Kidney (tissue), 14 donors: ENCODE results near the gene TRIM22. TPM values are rescaled to one million over a fixed set of nuclear protein-coding genes. Genes with fewer than 3 reads are reported as not detected.
"Not testable (repeated sequence)": the region's sequence is repeated elsewhere in the genome, so short reads cannot be mapped to it uniquely, and the experiment has no call there.

Experiments
- DNase-seq, 5 donors: peaks; one replicate each; pipeline ENCODE4 v3.0.0-alpha.2; 2013 to 2020
- FAIRE-seq: peaks from 2 replicates; lab custom pipeline; 2012; peaks lifted over from hg19 to GRCh38; lab: Jason Lieb, UNC
- H3K27ac ChIP-seq, 2 donors: one replicate each; pipeline ENCODE4 v1.7.0; 2013; ENCODE audit warnings: low read depth in 2 of 2, low read length in 2 of 2, inconsistent platforms in 1 of 2
- H3K27me3 ChIP-seq: one replicate; pipeline ENCODE4 v1.7.1; 2013; ENCODE audit warnings: low read length, inconsistent platforms; ENCODE audit not compliant: control insufficient read depth, insufficient read depth
- H3K36me3 ChIP-seq, 3 donors: one replicate each; pipeline versions ENCODE4 v1.7.0 to v1.7.1; 2013; ENCODE audit warnings: low read length in 3 of 3, control low read depth in 1 of 3, inconsistent platforms in 1 of 3; ENCODE audit not compliant: insufficient read depth in 3 of 3, control insufficient read depth in 2 of 3
- H3K4me1 ChIP-seq, 3 donors: one replicate each; pipeline versions ENCODE4 v1.7.0 to v1.7.1; 2013; ENCODE audit warnings: low read length in 3 of 3, inconsistent platforms in 1 of 3, low read depth in 1 of 3; ENCODE audit not compliant: control insufficient read depth in 2 of 3, insufficient read depth in 2 of 3
- H3K4me3 ChIP-seq, 3 donors: one replicate each; pipeline versions ENCODE4 v1.7.0 to v1.8.1; 2013; ENCODE audit warnings: low read length in 3 of 3, control low read depth in 1 of 3, inconsistent platforms in 1 of 3
- H3K9ac ChIP-seq, 3 donors: one replicate each; pipeline versions ENCODE4 v1.7.0 to v1.7.1; 2013; ENCODE audit warnings: low read length in 3 of 3, control low read depth in 1 of 3, inconsistent platforms in 1 of 3
- H3K9me3 ChIP-seq, 3 donors: one replicate each; pipeline versions ENCODE4 v1.7.0 to v1.7.1; 2013; ENCODE audit warnings: low read length in 3 of 3, control low read depth in 1 of 3, inconsistent platforms in 1 of 3; ENCODE audit not compliant: control insufficient read depth in 2 of 3, insufficient read depth in 1 of 3
- CTCF ChIP-seq: IDR thresholded peaks from 3 replicates; pipeline ENCODE4 v1.5.1; 2012; ENCODE audit warnings: mild to moderate bottlenecking, moderate library complexity, borderline replicate concordance; ENCODE audit not compliant: insufficient read depth; ENCODE audit errors: extremely low read depth
- intact Hi-C: fragments of 100-400 bp; cut with DNase I; formaldehyde crosslinking; loops from one replicate; pipeline ENCODE4 v1.11.1; 2022
- polyA plus RNA-seq: library from polyadenylated mRNA; stranded (reverse); fragments of 350-450 nt; fragmentation: Illumina TruSeq; extraction: RNeasy Lipid Tissue Mini Kit (QIAGEN cat#74804); gene quantifications from one replicate; pipeline ENCODE4 v1.2.3, GENCODE V29; 2014; ENCODE audit warnings: low read depth, low replicate concordance; ENCODE audit not compliant: insufficient read depth
- total RNA-seq: library from RNA; stranded (reverse); fragmentation: NEBNext Ultra II Directional; extraction: Animal tissue kit (Norgen Biotek cat#: 25700); gene quantifications from one replicate; pipeline ENCODE4 v1.2.1, GENCODE V29; 2021
- donor health status: control.
- donor health status: control.
- donor health status: control.
- donor health status: control.
- donor health status: control.
- donor health status: DM: yes; HTN: yes; CAD: no.
- donor health status: Normal renal cell carcinoma (clear cell type).

The TRIM22 gene
- total and polyA plus RNA-seq, 2 donors from 2014 or later: 11.5 to 80.9 TPM

DNA sequence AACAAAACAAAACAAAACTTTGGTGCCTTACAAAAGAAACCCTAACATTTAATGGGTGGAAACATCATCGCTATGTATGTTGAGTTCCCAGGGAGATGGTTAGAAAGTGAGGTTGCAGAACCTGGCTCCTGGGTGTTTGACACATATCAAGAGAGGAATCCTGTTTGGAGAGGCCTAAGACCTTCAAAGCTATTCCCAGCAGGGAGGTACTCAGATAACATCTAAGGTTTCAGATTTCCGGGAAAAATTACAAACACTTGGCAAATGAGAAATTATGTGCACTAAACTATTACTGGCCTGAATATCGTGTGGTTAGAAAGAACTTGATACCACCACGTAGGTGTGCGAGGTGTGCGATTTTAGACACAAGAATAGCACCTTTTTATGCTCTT lies 23.2 kb upstream of the TRIM22 start:
- Histone ChIP-seq H3K36me3 (peaks cover 9 to 12% (median 10%) of the 10 kb centered on the region in 3 donors), H3K27ac (no peak overlapping the region), H3K4me1 (no peaks in the 10 kb centered on the region), H3K9me3 (no peaks in the 10 kb centered on the region), H3K27me3 (no peaks in the 10 kb centered on the region), H3K9ac (no peak overlapping the region), H3K4me3 (no peak overlapping the region)
- intact Hi-C loops: no loop called here
- no peak for TF ChIP-seq CTCF
- no peak for FAIRE-seq
- DNase-seq: no peak

- Histone ChIP-seq H3K4me1 (no peaks in the 10 kb centered on the region), H3K27ac (no peak overlapping the region), H3K9me3 (no peaks in the 10 kb centered on the region), H3K9ac (no peak overlapping the region), H3K27me3 (no peaks in the 10 kb centered on the region), H3K36me3 (peaks cover 4 to 8% (median 5%) of the 10 kb centered on the region in 3 donors), H3K4me3 (no peak overlapping the region)
- intact Hi-C loops: no loop called here
- DNase-seq (no peak), FAIRE-seq (no peak)
- TF ChIP-seq CTCF: no peak
Observed at GRCh38 chr11:5671831-5672230, 17.8 kb upstream of the TRIM22 start.

DNA sequence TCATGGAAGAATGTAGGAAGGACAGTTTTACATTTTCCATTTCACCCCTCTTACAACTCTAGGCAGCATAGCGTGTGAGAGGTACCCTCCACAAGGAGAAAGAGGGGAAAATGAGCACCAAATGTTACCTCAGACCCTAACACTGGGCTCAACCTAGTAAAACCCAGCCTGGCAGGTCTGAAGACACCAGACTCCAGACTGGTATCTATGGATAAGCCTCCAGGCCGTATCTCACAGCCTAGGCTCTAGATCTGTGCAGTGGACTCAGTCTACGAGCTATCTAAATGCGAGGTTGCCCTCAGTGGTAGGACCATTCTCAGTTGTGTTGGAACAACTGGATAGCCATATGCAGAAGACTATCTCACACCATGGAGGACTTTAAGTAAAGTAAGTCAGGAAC lies 15.2 kb upstream of the TRIM22 start:
- Histone ChIP-seq H3K9me3 (no peaks in the 10 kb centered on the region), H3K4me1 (no peaks in the 10 kb centered on the region), H3K27ac (no peak overlapping the region), H3K27me3 (no peaks in the 10 kb centered on the region), H3K4me3 (no peak overlapping the region), H3K9ac (no peak overlapping the region), H3K36me3 (peaks cover 2 to 14% (median 2%) of the 10 kb centered on the region in 3 donors)
- DNase-seq: no peak
- intact Hi-C loops: no loop called here
- no peak for FAIRE-seq
- TF ChIP-seq CTCF: no peak

GRCh38 chr11:5679811-5680210 lies 9.8 kb upstream of the TRIM22 start:
- intact Hi-C loops: no loop called here

DNA sequence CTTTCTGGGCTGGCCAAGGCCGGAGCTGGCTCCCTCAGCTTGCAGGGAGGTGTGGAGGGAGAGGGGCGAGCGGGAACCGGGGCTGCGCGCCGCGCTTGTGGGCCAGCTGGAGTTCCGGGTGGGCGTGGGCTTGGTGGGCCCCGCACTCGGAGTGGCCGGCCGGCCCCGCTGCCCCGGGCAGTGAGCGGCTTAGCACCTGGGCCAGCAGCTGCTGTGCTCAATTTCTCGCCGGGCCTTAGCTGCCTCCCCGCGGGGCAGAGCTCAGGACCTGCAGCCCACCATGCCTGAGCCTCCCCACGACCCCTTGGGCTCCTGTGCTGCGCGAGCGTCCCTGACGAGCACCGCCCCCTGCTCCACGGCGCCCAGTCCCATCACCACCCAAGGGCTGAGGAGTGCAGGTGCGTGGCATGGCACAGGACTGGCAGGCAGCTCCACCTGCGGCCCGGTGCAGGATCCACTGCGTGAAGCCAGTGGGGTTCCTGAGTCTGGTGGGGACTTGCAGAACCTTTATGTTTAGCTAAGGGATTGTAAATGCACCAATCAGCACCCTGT lies 6.6 kb upstream of the TRIM22 start:
- H3K27ac ChIP-seq, FAIRE-seq, H3K4me1 ChIP-seq, intact Hi-C loops, H3K9me3 ChIP-seq, H3K9ac ChIP-seq, H3K27me3 ChIP-seq, H3K4me3 ChIP-seq: not testable (repeated sequence)
- DNase-seq: peak in 1 of 5 donors; percentile 55
- peaks cover 0 to 10% (median 0%) of the 10 kb centered on the region in 3 donors for H3K36me3 ChIP-seq

More at GRCh38 chr11:5679811-5680210, 9.8 kb upstream of the TRIM22 start:
- H3K36me3 ChIP-seq: peaks cover 0 to 14% (median 0%) of the 10 kb centered on the region in 3 donors
- FAIRE-seq: no peak
- no peak for TF ChIP-seq CTCF
- H3K9ac ChIP-seq: no peak overlapping the region
- no peaks in the 10 kb centered on the region for H3K27me3 ChIP-seq
- H3K9me3 ChIP-seq: no peaks in the 10 kb centered on the region
- no peak overlapping the region for H3K27ac ChIP-seq
- H3K4me1 ChIP-seq: no peaks in the 10 kb centered on the region
- no peak for DNase-seq
- H3K4me3 ChIP-seq: no peak overlapping the region
